HepG2 (cell line): Measurements from ENCODE around the gene YKT6. TPM values are rescaled to one million over a fixed set of nuclear protein-coding genes. Genes with fewer than 3 reads are reported as not detected.

ENCODE experiments used
- ATAC-seq: fragments of 200-7000 bp; cut with Tn5 transposase; 3 replicates; pipeline ENCODE4 v1.9.1; 2020; ENCODE audit warnings: mild to moderate bottlenecking, moderate library complexity
- BruUV-seq: library from RNA; stranded (reverse); fragments of 400-500 nt; replicated peaks from 2 replicates; lab custom pipeline; 2021; lab: Mats Ljungman, UMichigan
- CTCF ChIA-PET: fragments of 300-600 bp; formaldehyde crosslinking; extraction: SDS; loops from one replicate; lab custom pipeline; 2021; ENCODE audit warnings: low total read pairs, inconsistent platforms, low intra/inter-chr PET ratio; lab: Yijun Ruan, JAX
- POLR2A ChIA-PET: fragments of 350-600 bp; sonication (Branson Sonifier 250); formaldehyde crosslinking; loops from one replicate; lab custom pipeline; 2020; ENCODE audit warnings: antibody characterized with exemption, inconsistent platforms; lab: Yijun Ruan, JAX
- DNase-seq: peaks from one replicate; pipeline ENCODE4 v3.0.0-alpha.2; 2015; ENCODE audit warnings: low spot score
- FAIRE-seq: peaks from 3 replicates; lab custom pipeline; 2011; peaks lifted over from hg19 to GRCh38; lab: Jason Lieb, UNC
- H2AFZ ChIP-seq: one replicate; pipeline ENCODE4 v1.6.1; 2011; ENCODE audit warnings: low read length, inconsistent platforms
- H3K27ac ChIP-seq: fragments of 300-600 bp; 3 replicates; pipeline ENCODE4 v1.8.0; 2011; ENCODE audit warnings: mixed run types, mild to moderate bottlenecking, mixed read lengths, low read length, inconsistent platforms; ENCODE audit not compliant: insufficient read depth; ENCODE audit errors: extremely low read length
- H3K27me3 ChIP-seq, 2 experiments: fragments of 200-600 bp in 1 of 2; 2 replicates in 1 of 2; 3 replicates in 1 of 2; pipeline versions ENCODE4 v1.6.0 to v1.8.0; 2011; ENCODE audit warnings: low read length in 2 of 2, mild to moderate bottlenecking in 2 of 2, moderate library complexity in 2 of 2, inconsistent platforms in 1 of 2; ENCODE audit not compliant: insufficient read depth in 2 of 2, control insufficient read depth in 1 of 2
- H3K36me3 ChIP-seq, 2 experiments: fragments of 200-600 bp in 1 of 2; replicated peaks in 1 of 2; 2 replicates in 1 of 2; 3 replicates in 1 of 2; pipeline versions ENCODE4 v1.5.1 to v1.8.0; 2011; ENCODE audit warnings: low read length in 2 of 2, inconsistent platforms in 1 of 2; ENCODE audit not compliant: insufficient read depth in 2 of 2, control insufficient read depth in 1 of 2
- H3K4me1 ChIP-seq: 2 replicates; pipeline ENCODE4 v1.5.1; 2012; ENCODE audit warnings: low read length, inconsistent platforms; ENCODE audit not compliant: insufficient read depth
- H3K4me2 ChIP-seq: 2 replicates; pipeline ENCODE4 v1.6.0; 2011; ENCODE audit warnings: low read depth, low read length, inconsistent platforms
- H3K4me3 ChIP-seq, 3 experiments: fragments of 200-600 bp in 1 of 3; sonication (generic), shearing (Covaris generic) in 1 of 3; replicated peaks in 1 of 3; 2 replicates each; pipeline ENCODE4 v1.5.1; 2011 to 2016; ENCODE audit warnings: low read length in 3 of 3, inconsistent platforms in 2 of 3, low read depth in 2 of 3, mild to moderate bottlenecking in 2 of 3, control low read depth in 1 of 3, mixed read lengths in 1 of 3; ENCODE audit not compliant: insufficient read depth in 1 of 3
- H3K79me2 ChIP-seq: one replicate; pipeline ENCODE4 v1.6.1; 2011; ENCODE audit warnings: low read length, inconsistent platforms; ENCODE audit not compliant: insufficient read depth
- H3K9ac ChIP-seq: 2 replicates; pipeline ENCODE4 v1.6.0; 2011; ENCODE audit warnings: mild to moderate bottlenecking, low read depth, low read length, inconsistent platforms; ENCODE audit not compliant: insufficient read depth
- H3K9me3 ChIP-seq: 2 replicates; pipeline ENCODE4 v1.5.1; 2012; ENCODE audit warnings: mild to moderate bottlenecking, low read length
- H4K20me1 ChIP-seq: 2 replicates; pipeline ENCODE4 v1.6.0; 2011; ENCODE audit warnings: inconsistent platforms, mild to moderate bottlenecking, low read length, moderate library complexity; ENCODE audit not compliant: insufficient read depth
- MAZ ChIP-seq, 2 experiments: sonication (generic) in 1 of 2; formaldehyde crosslinking in 1 of 2; IDR thresholded peaks; 2 replicates each; pipeline versions ENCODE4 v1.5.0 to v1.6.1; 2012 to 2020; ENCODE audit warnings: low read depth in 2 of 2, mild to moderate bottlenecking in 2 of 2, borderline replicate concordance in 1 of 2, improper control_type of control experiment in 1 of 2, low read length in 1 of 2, missing genetic modification reagents in 1 of 2, moderate library complexity in 1 of 2
- MLX ChIP-seq: IDR thresholded peaks from 2 replicates; pipeline ENCODE4 v1.6.1; 2016
- NFE2L2 ChIP-seq: fragments of 150-350 bp; IDR thresholded peaks from 2 replicates; pipeline ENCODE4 v1.6.1; 2014; ENCODE audit warnings: low read length
- PREB ChIP-seq: sonication (generic); formaldehyde crosslinking; IDR thresholded peaks from 2 replicates; pipeline ENCODE4 v1.4.0; 2020; ENCODE audit warnings: missing genetic modification reagents
- RNF219 ChIP-seq: sonication (generic); formaldehyde crosslinking; IDR thresholded peaks from 2 replicates; pipeline ENCODE4 v1.5.0; 2020; ENCODE audit warnings: mild to moderate bottlenecking, missing genetic modification reagents
- SETDB1 ChIP-seq: sonication (generic); formaldehyde crosslinking; IDR thresholded peaks from 2 replicates; pipeline ENCODE4 v1.5.1; 2020; ENCODE audit warnings: missing genetic modification reagents, mild to moderate bottlenecking, borderline replicate concordance
- SIX4 ChIP-seq: sonication (generic); formaldehyde crosslinking; IDR thresholded peaks from 2 replicates; pipeline ENCODE4 v1.4.0; 2020; ENCODE audit warnings: missing genetic modification reagents
- SMARCE1 ChIP-seq: fragments of 450-650 bp; IDR thresholded peaks from 2 replicates; pipeline ENCODE4 v1.6.1; 2017; ENCODE audit warnings: borderline replicate concordance
- SMYD3 ChIP-seq: sonication (generic); formaldehyde crosslinking; IDR thresholded peaks from 2 replicates; pipeline ENCODE4 v1.8.1; 2023; ENCODE audit warnings: mild to moderate bottlenecking, missing genetic modification reagents
- ZNF17 ChIP-seq: sonication (generic); formaldehyde crosslinking; IDR thresholded peaks from 2 replicates; pipeline ENCODE4 v1.5.0; 2020; ENCODE audit warnings: mild to moderate bottlenecking, missing genetic modification reagents
- ZNF292 ChIP-seq: sonication (generic); formaldehyde crosslinking; IDR thresholded peaks from 2 replicates; pipeline ENCODE4 v1.8.1; 2022; ENCODE audit warnings: mild to moderate bottlenecking, low read depth, missing genetic modification reagents, borderline replicate concordance
- ZNF383 ChIP-seq: sonication (generic); formaldehyde crosslinking; IDR thresholded peaks from 2 replicates; pipeline ENCODE4 v1.4.0; 2020; ENCODE audit warnings: missing genetic modification reagents, mild to moderate bottlenecking, borderline replicate concordance
- ZNF460 ChIP-seq: sonication (generic); formaldehyde crosslinking; IDR thresholded peaks from 2 replicates; pipeline ENCODE4 v1.5.1; 2020; ENCODE audit warnings: missing genetic modification reagents, mild to moderate bottlenecking, borderline replicate concordance
- ZNF740 ChIP-seq: sonication (generic); formaldehyde crosslinking; IDR thresholded peaks from 2 replicates; pipeline ENCODE4 v1.4.0; 2020; ENCODE audit warnings: missing genetic modification reagents
- ZNF878 ChIP-seq: sonication (generic); formaldehyde crosslinking; IDR thresholded peaks from 2 replicates; pipeline ENCODE4 v1.8.1; 2023; ENCODE audit warnings: mild to moderate bottlenecking, missing genetic modification reagents, moderate library complexity
- WGBS: methylation state at CpG from one replicate; pipeline ENCODE4 v1.1.6; 2017; ENCODE audit warnings: low lambda C conversion rate; 5-methylcytosine and 5-hydroxymethylcytosine counted together
- in situ Hi-C: cut with HindIII; loops from 2 replicates; pipeline ENCODE4 v1.10.0; 2017; ENCODE audit warnings: low pct_unique_long_range_greater_than_20kb; ENCODE audit not compliant: extremely low pct_ligation_motif_present
- intact Hi-C: fragments of 100-400 bp; cut with micrococcal nuclease; formaldehyde crosslinking; loops from one replicate; pipeline ENCODE4 v1.10.0; 2022; ENCODE audit not compliant: unreplicated experiment
- polyA plus RNA-seq, 8 experiments: library from polyadenylated mRNA; depleted of rRNA in 3 of 8; stranded (reverse) in 7 of 8; unstranded in 1 of 8; fragments of >200 nt; fragmentation: Illumina TruSeq in 4 of 8; extraction: Trizol in 4 of 8; gene quantifications; 2 replicates each; pipeline versions ENCODE4 v1.2.1 to v1.2.3, GENCODE V29; 2011 to 2016; ENCODE audit warnings: low read depth in 4 of 8, missing spikeins in 1 of 8, mixed read lengths in 1 of 8; ENCODE audit not compliant: insufficient read depth in 1 of 8
- total RNA-seq, 5 experiments: library from RNA; depleted of rRNA; stranded (reverse); fragments of >200 nt; fragmentation: Illumina TruSeq; extraction: Trizol; gene quantifications; 2 replicates each; pipeline ENCODE4 v1.2.3, GENCODE V29; 2016; ENCODE audit warnings: low read depth in 1 of 5

The YKT6 gene
- total and polyA plus RNA-seq, 2 of the 13 experiments (the other 11 are each of a cell fraction or from before 2014, with no cell fraction given), result 52.2 to 60.3 TPM

GRCh38 chr7:44238116-44238695, 37.4 kb downstream of the YKT6 start (continued):
- TF ChIP-seq PREB (CRISPR knock-in tag) (no peak), MAZ (IDR thresholded peaks at IDR 0.05; ENCODE audit: borderline replicate concordance, low read depth, low read length) (no peak), MAZ (CRISPR knock-in tag; IDR thresholded peaks at IDR 0.05; ENCODE audit: low read depth) (no peak), ZNF878 (CRISPR knock-in tag) (no peak), ZNF17 (CRISPR knock-in tag) (no peak)

- WGBS, result 38% methylated on average over 19 of the region's 24 CpGs
- CTCF ChIA-PET, result no interaction called here
- Histone ChIP-seq H3K27ac (no peak overlapping the region), H2AFZ (no peak overlapping the region), H3K9ac (no peak overlapping the region), H3K36me3 (no peaks in the 10 kb centered on the region), H3K4me3 (no peak overlapping the region), H3K9me3 (no peaks in the 10 kb centered on the region), H3K27me3 (peaks cover 25 to 83% of the 10 kb centered on the region in 2 experiments), H4K20me1 (no peaks in the 10 kb centered on the region), H3K79me2 (no peaks in the 10 kb centered on the region), H3K4me2 (no peak overlapping the region), H3K4me1 (no peaks in the 10 kb centered on the region)
- BruUV-seq, result no TSS peak
- intact Hi-C loops (no loop called here), in situ Hi-C loops (no loop called here)
- no peak for FAIRE-seq
- POLR2A ChIA-PET, result no interaction called here
- TF ChIP-seq SETDB1 (CRISPR knock-in tag), result no peak
- TF ChIP-seq RNF219 (CRISPR knock-in tag), result no peak
- no peak for TF ChIP-seq SMARCE1
- no peak for TF ChIP-seq SMYD3 (CRISPR knock-in tag)
- no peak for TF ChIP-seq SIX4 (CRISPR knock-in tag)
- no peak for TF ChIP-seq NFE2L2
- TF ChIP-seq ZNF383 (CRISPR knock-in tag), result no peak
- no peak for TF ChIP-seq ZNF740 (CRISPR knock-in tag)
- TF ChIP-seq ZNF460, result no peak
- TF ChIP-seq MLX (CRISPR knock-in tag), result no peak
- TF ChIP-seq ZNF292 (CRISPR knock-in tag), result no peak
- no peak for DNase-seq
- no peak for ATAC-seq
Observed at GRCh38 chr7:44239361-44239760, 38.6 kb downstream of the YKT6 start.
